CD8-positive, alpha-beta memory T cell (primary cell): ENCODE results near the gene LHPP. TPM values are rescaled to one million over a fixed set of nuclear protein-coding genes. Genes with fewer than 3 reads are reported as not detected.

Source experiments
- CTCF ChIA-PET: fragments of 350-600 bp; sonication (Branson Sonifier 250); formaldehyde crosslinking; loops from one replicate; lab custom pipeline; 2021; ENCODE audit warnings: antibody characterized with exemption; lab: Charles Lee
- POLR2A ChIA-PET: fragments of 350-600 bp; sonication (Branson Sonifier 250); formaldehyde crosslinking; loops from one replicate; lab custom pipeline; 2021; ENCODE audit warnings: antibody characterized with exemption; lab: Charles Lee
- DNase-seq, 5 donors: peaks; one replicate each; pipeline versions ENCODE4 v3.0.0 to v3.0.0-alpha.2; 2020 to 2022; ENCODE audit warnings: mixed read lengths in 1 of 5
- H3K27ac ChIP-seq: one replicate; pipeline ENCODE4 v1.7.0; 2013; ENCODE audit warnings: low read depth, mild to moderate bottlenecking, low read length, moderate library complexity
- H3K27me3 ChIP-seq: 2 replicates; pipeline ENCODE4 v1.7.0; 2013; ENCODE audit warnings: low read length, mild to moderate bottlenecking; ENCODE audit not compliant: insufficient read depth, poor library complexity, severe bottlenecking
- H3K36me3 ChIP-seq: 2 replicates; pipeline ENCODE4 v1.7.0; 2013; ENCODE audit warnings: mild to moderate bottlenecking, low read length, moderate library complexity; ENCODE audit not compliant: insufficient read depth
- H3K4me1 ChIP-seq: 2 replicates; pipeline ENCODE4 v1.7.0; 2013; ENCODE audit warnings: mild to moderate bottlenecking, low read length, moderate library complexity; ENCODE audit not compliant: insufficient read depth
- H3K4me3 ChIP-seq: 2 replicates; pipeline ENCODE4 v1.7.0; 2013; ENCODE audit warnings: mild to moderate bottlenecking, low read length
- H3K9me3 ChIP-seq: 2 replicates; pipeline ENCODE4 v1.7.0; 2013; ENCODE audit warnings: mild to moderate bottlenecking, low read length
- H3K27ac Mint-ChIP-seq, 8 donors: one replicate each; pipeline ENCODE4 v1.8.0; 2020 to 2021; ENCODE audit warnings: mixed read lengths in 8 of 8, mild to moderate bottlenecking in 6 of 8, inconsistent platforms in 3 of 8, moderate library complexity in 3 of 8
- H3K27me3 Mint-ChIP-seq, 2 donors: one replicate each; pipeline ENCODE4 v1.8.0; 2020 to 2021; ENCODE audit warnings: mixed read lengths in 2 of 2, mild to moderate bottlenecking in 1 of 2, moderate library complexity in 1 of 2
- H3K36me3 Mint-ChIP-seq, 3 donors: one replicate each; pipeline ENCODE4 v1.8.0; 2020 to 2021; ENCODE audit warnings: mixed read lengths in 3 of 3, inconsistent platforms in 1 of 3, mild to moderate bottlenecking in 1 of 3
- H3K4me1 Mint-ChIP-seq, 3 donors: one replicate each; pipeline ENCODE4 v1.8.0; 2020 to 2021; ENCODE audit warnings: mixed read lengths in 3 of 3, inconsistent platforms in 1 of 3, mild to moderate bottlenecking in 1 of 3
- H3K4me3 Mint-ChIP-seq, 7 donors: one replicate each; pipeline ENCODE4 v1.8.0; 2020 to 2021; ENCODE audit warnings: mixed read lengths in 7 of 7, mild to moderate bottlenecking in 6 of 7, moderate library complexity in 4 of 7, inconsistent platforms in 2 of 7
- H3K9me3 Mint-ChIP-seq, 5 donors: one replicate each; pipeline ENCODE4 v1.8.0; 2020 to 2022; ENCODE audit warnings: mixed read lengths in 5 of 5, mild to moderate bottlenecking in 3 of 5, moderate library complexity in 2 of 5, inconsistent platforms in 1 of 5
- polyA plus RNA-seq: library from polyadenylated mRNA; unstranded; fragments of 300-500 nt; fragmentation: Illumina TruSeq; gene quantifications from one replicate; pipeline ENCODE4 v1.2.3, GENCODE V29; 2021
- total RNA-seq, 2 experiments: library from RNA; stranded (reverse); gene quantifications; one replicate each; pipeline ENCODE4 v1.2.3, GENCODE V29; 2021

The LHPP gene
- total and polyA plus RNA-seq, 3 experiments from 2014 or later = 5.2 to 19.1 (median 6.3) TPM

- Histone ChIP-seq H3K9me3 (no peaks in the 10 kb centered on the region), H3K36me3 (no peaks in the 10 kb centered on the region), H3K4me3 (no peak overlapping the region), H3K4me1 (no peaks in the 10 kb centered on the region), H3K27me3 (no peaks in the 10 kb centered on the region), H3K27ac (no peak overlapping the region)
- H3K4me3 Mint-ChIP-seq = no peak overlapping the region
- H3K36me3 Mint-ChIP-seq = peaks cover 0 to 2% (median 0%) of the 10 kb centered on the region in 3 donors
- H3K4me1 Mint-ChIP-seq = peaks cover 3 to 5% (median 5%) of the 10 kb centered on the region in 3 donors
- no peaks in the 10 kb centered on the region for H3K9me3 Mint-ChIP-seq
- peak in 1 of 5 donors; percentile 29 for DNase-seq
- H3K27ac Mint-ChIP-seq = no peak overlapping the region
- CTCF ChIA-PET = interaction anchor here (0.7 to 2.1 kb wide), 5 partner anchors 9 to 217 kb away, joined by 3 to 8 read pairs (median 3); no protein-coding TSS in a partner anchor
- POLR2A ChIA-PET = no interaction called here
- H3K27me3 Mint-ChIP-seq = no peaks in the 10 kb centered on the region
Observed at GRCh38 chr10:124527874-124528395, 66.3 kb downstream of the LHPP start.

GRCh38 chr10:124529661-124530214 lies 68.1 kb downstream of the LHPP start:
- CTCF ChIA-PET = interaction anchor here (0.7 to 4.4 kb wide), 16 partner anchors 9 to 297 kb away, joined by 3 to 60 read pairs (median 5); no protein-coding TSS in a partner anchor

GRCh38 chr10:124530215-124530665 lies 68.6 kb downstream of the LHPP start:
- no peaks in the 10 kb centered on the region for H3K27me3 ChIP-seq
- CTCF ChIA-PET = interaction anchor here (0.6 to 4.4 kb wide), 19 partner anchors 9 to 386 kb away, joined by 3 to 60 read pairs (median 5); no protein-coding TSS in a partner anchor
- no peaks in the 10 kb centered on the region for H3K36me3 Mint-ChIP-seq
- H3K4me3 ChIP-seq = no peak overlapping the region
- H3K27ac ChIP-seq = no peak overlapping the region
- peak; percentile 75 to 89 (median 77) for DNase-seq
- POLR2A ChIA-PET = interaction anchor here (0.6 to 1.0 kb wide), 2 partner anchors 216 to 271 kb away, joined by 3 read pairs; partner anchors contain the start of gene ABRAXAS2
- H3K9me3 Mint-ChIP-seq = no peaks in the 10 kb centered on the region
- no peaks in the 10 kb centered on the region for H3K4me1 ChIP-seq
- no peaks in the 10 kb centered on the region for H3K27me3 Mint-ChIP-seq
- H3K4me3 Mint-ChIP-seq = peak overlapping the region in 2 of 7 donors; percentile 48 to 81
- H3K4me1 Mint-ChIP-seq = peaks cover 3 to 5% (median 5%) of the 10 kb centered on the region in 3 donors
- peak overlapping the region in 3 of 8 donors; percentile 38 to 92 (median 68) for H3K27ac Mint-ChIP-seq
- no peaks in the 10 kb centered on the region for H3K9me3 ChIP-seq
- H3K36me3 ChIP-seq = no peaks in the 10 kb centered on the region

More at GRCh38 chr10:124529661-124530214, 68.1 kb downstream of the LHPP start:
- Histone ChIP-seq H3K27me3 (no peaks in the 10 kb centered on the region), H3K36me3 (no peaks in the 10 kb centered on the region), H3K27ac (no peak overlapping the region), H3K4me3 (no peak overlapping the region), H3K9me3 (no peaks in the 10 kb centered on the region), H3K4me1 (no peaks in the 10 kb centered on the region)
- Mint-ChIP-seq H3K27ac (no peak overlapping the region), H3K36me3 (no peaks in the 10 kb centered on the region), H3K9me3 (no peaks in the 10 kb centered on the region), H3K4me3 (no peak overlapping the region), H3K27me3 (no peaks in the 10 kb centered on the region), H3K4me1 (peaks cover 3 to 5% (median 5%) of the 10 kb centered on the region in 3 donors)
- no peak for DNase-seq
- POLR2A ChIA-PET = interaction anchor here (1.0 kb wide), 1 partner anchor 216 kb away, joined by 3 read pairs; no protein-coding TSS in a partner anchor

- Histone ChIP-seq H3K4me1 (no peaks in the 10 kb centered on the region), H3K27ac (no peak overlapping the region), H3K27me3 (no peaks in the 10 kb centered on the region), H3K4me3 (no peak overlapping the region), H3K36me3 (no peaks in the 10 kb centered on the region), H3K9me3 (no peaks in the 10 kb centered on the region)
- CTCF ChIA-PET = interaction anchor here (0.6 to 4.4 kb wide), 19 partner anchors 8 to 385 kb away, joined by 3 to 60 read pairs (median 5); no protein-coding TSS in a partner anchor
- Mint-ChIP-seq H3K27me3 (no peaks in the 10 kb centered on the region), H3K4me1 (peaks cover 3 to 5% (median 5%) of the 10 kb centered on the region in 3 donors), H3K9me3 (no peaks in the 10 kb centered on the region), H3K4me3 (no peak overlapping the region), H3K27ac (no peak overlapping the region), H3K36me3 (no peaks in the 10 kb centered on the region)
- no peak for DNase-seq
- POLR2A ChIA-PET = interaction anchor here (0.6 to 1.0 kb wide), 2 partner anchors 215 to 271 kb away, joined by 3 read pairs; partner anchors contain the start of gene ABRAXAS2
Observed at GRCh38 chr10:124530816-124531215, 69.2 kb downstream of the LHPP start.

- no peaks in the 10 kb centered on the region for H3K27me3 ChIP-seq
- H3K36me3 Mint-ChIP-seq = no peaks in the 10 kb centered on the region
- peaks cover 3 to 5% (median 5%) of the 10 kb centered on the region in 3 donors for H3K4me1 Mint-ChIP-seq
- H3K4me1 ChIP-seq = no peaks in the 10 kb centered on the region
- no peaks in the 10 kb centered on the region for H3K36me3 ChIP-seq
- no peak overlapping the region for H3K4me3 ChIP-seq
- ChIA-PET CTCF (interaction anchor here (1.1 to 4.4 kb wide), 2 partner anchors 210 to 215 kb away, joined by 5 to 60 read pairs; no protein-coding TSS in a partner anchor), POLR2A (no interaction called here)
- H3K27ac ChIP-seq = no peak overlapping the region
- no peaks in the 10 kb centered on the region for H3K9me3 ChIP-seq
- H3K9me3 Mint-ChIP-seq = no peaks in the 10 kb centered on the region
- peak in 1 of 5 donors; percentile 30 for DNase-seq
- no peak overlapping the region for H3K4me3 Mint-ChIP-seq
- H3K27me3 Mint-ChIP-seq = no peaks in the 10 kb centered on the region
- H3K27ac Mint-ChIP-seq = no peak overlapping the region
Observed at GRCh38 chr10:124532106-124532641, 70.6 kb downstream of the LHPP start.

GRCh38 chr10:124532788-124533187 lies 71.2 kb downstream of the LHPP start:
- no peak overlapping the region for H3K4me3 ChIP-seq
- H3K36me3 Mint-ChIP-seq = no peaks in the 10 kb centered on the region
- no peaks in the 10 kb centered on the region for H3K4me1 ChIP-seq
- no peak overlapping the region for H3K27ac ChIP-seq
- no peaks in the 10 kb centered on the region for H3K36me3 ChIP-seq
- no peaks in the 10 kb centered on the region for H3K9me3 Mint-ChIP-seq
- peak in 1 of 5 donors; percentile 21 for DNase-seq
- ChIA-PET CTCF (interaction anchor here (1.1 to 4.4 kb wide), 2 partner anchors 209 to 214 kb away, joined by 5 to 60 read pairs; no protein-coding TSS in a partner anchor), POLR2A (no interaction called here)
- H3K4me1 Mint-ChIP-seq = peaks cover 3 to 5% (median 5%) of the 10 kb centered on the region in 3 donors
- H3K27ac Mint-ChIP-seq = no peak overlapping the region
- no peaks in the 10 kb centered on the region for H3K27me3 Mint-ChIP-seq
- no peaks in the 10 kb centered on the region for H3K27me3 ChIP-seq
- no peak overlapping the region for H3K4me3 Mint-ChIP-seq
- H3K9me3 ChIP-seq = no peaks in the 10 kb centered on the region

GRCh38 chr10:124533266-124533665 lies 71.6 kb downstream of the LHPP start:
- peaks cover 3 to 5% (median 5%) of the 10 kb centered on the region in 3 donors for H3K4me1 Mint-ChIP-seq
- H3K4me1 ChIP-seq = no peaks in the 10 kb centered on the region
- POLR2A ChIA-PET = no interaction called here

More at GRCh38 chr10:124533266-124533665, 71.6 kb downstream of the LHPP start:
- Mint-ChIP-seq H3K27me3 (no peaks in the 10 kb centered on the region), H3K9me3 (no peaks in the 10 kb centered on the region), H3K4me3 (no peak overlapping the region), H3K36me3 (no peaks in the 10 kb centered on the region), H3K27ac (no peak overlapping the region)
- CTCF ChIA-PET = interaction anchor here (4.4 kb wide), 1 partner anchor 214 kb away, joined by 60 read pairs; no protein-coding TSS in a partner anchor
- no peaks in the 10 kb centered on the region for H3K36me3 ChIP-seq
- DNase-seq = peak in 1 of 5 donors; percentile 33
- no peaks in the 10 kb centered on the region for H3K9me3 ChIP-seq
- no peak overlapping the region for H3K27ac ChIP-seq
- no peaks in the 10 kb centered on the region for H3K27me3 ChIP-seq
- no peak overlapping the region for H3K4me3 ChIP-seq
